H9 (cell line): ENCODE measurements around the gene SP3. TPM values are rescaled to one million over a fixed set of nuclear protein-coding genes. Genes with fewer than 3 reads are reported as not detected.

ENCODE experiments used
- DNase-seq: peaks from one replicate; pipeline ENCODE4 v3.0.0-alpha.2; 2017
- H2AFZ ChIP-seq: one replicate; pipeline ENCODE4 v1.6.1; 2013; ENCODE audit warnings: mild to moderate bottlenecking, low read length, control low read depth, moderate library complexity
- H2AK5ac ChIP-seq: 2 replicates; pipeline ENCODE4 v1.6.1; 2013; ENCODE audit warnings: low read length, control low read depth, mixed read lengths; ENCODE audit not compliant: insufficient read length
- H2BK120ac ChIP-seq: one replicate; pipeline ENCODE4 v1.6.1; 2013; ENCODE audit warnings: low read depth, mild to moderate bottlenecking, low read length, control low read depth, inconsistent platforms; ENCODE audit not compliant: poor library complexity, severe bottlenecking
- H2BK12ac ChIP-seq: 2 replicates; pipeline ENCODE4 v1.6.1; 2013; ENCODE audit warnings: low read length, control low read depth, mixed read lengths, low read depth; ENCODE audit not compliant: insufficient read length
- H2BK15ac ChIP-seq: 2 replicates; pipeline ENCODE4 v1.6.1; 2013; ENCODE audit warnings: low read depth, low read length, control low read depth
- H2BK20ac ChIP-seq: one replicate; pipeline ENCODE4 v1.6.1; 2013; ENCODE audit warnings: low read depth, mild to moderate bottlenecking, low read length, control low read depth, inconsistent platforms; ENCODE audit not compliant: poor library complexity, severe bottlenecking
- H2BK5ac ChIP-seq: 2 replicates; pipeline ENCODE4 v1.6.1; 2013; ENCODE audit warnings: low read length, control low read depth, mixed read lengths; ENCODE audit not compliant: insufficient read length
- H3K14ac ChIP-seq: 2 replicates; pipeline ENCODE4 v1.6.1; 2013; ENCODE audit warnings: low read length, control low read depth; ENCODE audit not compliant: insufficient read depth
- H3K18ac ChIP-seq: 2 replicates; pipeline ENCODE4 v1.6.1; 2013; ENCODE audit warnings: low read depth, mild to moderate bottlenecking, mixed read lengths, low read length, control low read depth; ENCODE audit not compliant: insufficient read length
- H3K23ac ChIP-seq: 2 replicates; pipeline ENCODE4 v1.6.1; 2013; ENCODE audit warnings: low read length, control low read depth, mixed read lengths, low read depth; ENCODE audit not compliant: insufficient read length
- H3K23me2 ChIP-seq: 2 replicates; pipeline ENCODE4 v1.6.1; 2013; ENCODE audit warnings: low read depth, mild to moderate bottlenecking, mixed read lengths, low read length, control low read depth; ENCODE audit not compliant: insufficient read length, poor library complexity, severe bottlenecking
- H3K27ac ChIP-seq: 2 replicates; pipeline ENCODE4 v1.5.1; 2013; ENCODE audit warnings: low read length, control low read depth, mixed read lengths, low read depth; ENCODE audit not compliant: insufficient read length
- H3K27me3 ChIP-seq: 2 replicates; pipeline ENCODE4 v1.6.1; 2013; ENCODE audit warnings: low read length, control low read depth, inconsistent platforms; ENCODE audit not compliant: insufficient read depth
- H3K4ac ChIP-seq: 2 replicates; pipeline ENCODE4 v1.6.1; 2013; ENCODE audit warnings: low read depth, mild to moderate bottlenecking, control low read depth, inconsistent platforms, low read length, moderate library complexity
- H3K4me1 ChIP-seq: 2 replicates; pipeline ENCODE4 v1.6.1; 2013; ENCODE audit warnings: low read length, control low read depth, inconsistent platforms; ENCODE audit not compliant: insufficient read depth
- H3K4me2 ChIP-seq: 2 replicates; pipeline ENCODE4 v1.6.1; 2013; ENCODE audit warnings: low read length, control low read depth, mixed read lengths; ENCODE audit not compliant: insufficient read length, insufficient read depth
- H3K56ac ChIP-seq: 2 replicates; pipeline ENCODE4 v1.6.1; 2013; ENCODE audit warnings: low read depth, mild to moderate bottlenecking, mixed read lengths, low read length, control low read depth; ENCODE audit not compliant: insufficient read length
- H3K79me1 ChIP-seq: 2 replicates; pipeline ENCODE4 v1.6.1; 2013; ENCODE audit warnings: low read depth, mild to moderate bottlenecking, moderate library complexity, low read length, control low read depth, inconsistent platforms; ENCODE audit not compliant: insufficient read depth, poor library complexity, severe bottlenecking
- H3K79me2 ChIP-seq: 2 replicates; pipeline ENCODE4 v1.6.1; 2013; ENCODE audit warnings: low read length, control low read depth, inconsistent platforms; ENCODE audit not compliant: insufficient read depth
- H3K9ac ChIP-seq: 2 replicates; pipeline ENCODE4 v1.6.1; 2013; ENCODE audit warnings: low read length, control low read depth, mixed read lengths; ENCODE audit not compliant: insufficient read length; ENCODE audit errors: extremely low read depth
- H3K9me3 ChIP-seq: one replicate; pipeline ENCODE4 v1.6.1; 2013; ENCODE audit warnings: low read depth, low read length, inconsistent platforms; ENCODE audit not compliant: control insufficient read depth
- H3T11ph ChIP-seq: one replicate; pipeline ENCODE4 v1.6.1; 2013; ENCODE audit warnings: mild to moderate bottlenecking, low read length, control low read depth, inconsistent platforms
- H4K20me1 ChIP-seq: one replicate; pipeline ENCODE4 v1.6.1; 2013; ENCODE audit not compliant: control insufficient read depth, insufficient read length, insufficient read depth
- H4K5ac ChIP-seq: 2 replicates; pipeline ENCODE4 v1.6.1; 2013; ENCODE audit warnings: low read depth, mild to moderate bottlenecking, mixed read lengths, low read length, control low read depth; ENCODE audit not compliant: insufficient read length
- H4K8ac ChIP-seq: replicated peaks from 2 replicates; pipeline ENCODE4 v1.6.1; 2013; ENCODE audit warnings: low read length, control low read depth, mixed read lengths, low read depth; ENCODE audit not compliant: insufficient read length
- H4K91ac ChIP-seq: 2 replicates; pipeline ENCODE4 v1.6.1; 2013; ENCODE audit warnings: low read depth, mild to moderate bottlenecking, moderate library complexity, mixed read lengths, low read length, control low read depth; ENCODE audit not compliant: insufficient read length
- H3K27ac Mint-ChIP-seq, 3 experiments: 2 replicates in 2 of 3; 3 replicates in 1 of 3; pipeline ENCODE4 v1.8.0; 2020 to 2021; ENCODE audit warnings: mixed read lengths in 3 of 3, mild to moderate bottlenecking in 1 of 3, moderate library complexity in 1 of 3
- H3K27me3 Mint-ChIP-seq: 2 replicates; pipeline ENCODE4 v1.8.0; 2021; ENCODE audit warnings: low read depth, mild to moderate bottlenecking, moderate library complexity, mixed read lengths
- H3K36me3 Mint-ChIP-seq, 3 experiments: 2 replicates in 2 of 3; 3 replicates in 1 of 3; pipeline ENCODE4 v1.8.0; 2020 to 2021; ENCODE audit warnings: low read depth in 3 of 3, mixed read lengths in 3 of 3; ENCODE audit not compliant: insufficient read depth in 1 of 3
- H3K4me1 Mint-ChIP-seq, 2 experiments: 2 replicates each; pipeline ENCODE4 v1.8.0; 2020; ENCODE audit warnings: mixed read lengths in 2 of 2
- H3K4me3 Mint-ChIP-seq, 2 experiments: 2 replicates in 1 of 2; 3 replicates in 1 of 2; pipeline ENCODE4 v1.8.0; 2020 to 2021; ENCODE audit warnings: mild to moderate bottlenecking in 2 of 2, mixed read lengths in 2 of 2, moderate library complexity in 1 of 2
- H3K9me3 Mint-ChIP-seq, 2 experiments: 2 replicates in 1 of 2; 3 replicates in 1 of 2; pipeline ENCODE4 v1.8.0; 2020; ENCODE audit warnings: mild to moderate bottlenecking in 2 of 2, mixed read lengths in 2 of 2, moderate library complexity in 1 of 2
- WGBS: extraction: QIAGEN DNeasy Blood & Tissue Kit; methylation state at CpG from one replicate; pipeline ENCODE4 v1.1.7; 2013; ENCODE audit warnings: missing lambda C conversion rate, low lambda C conversion rate, mixed read lengths; ENCODE audit not compliant: insufficient read length; ENCODE audit errors: extremely low coverage; 5-methylcytosine and 5-hydroxymethylcytosine counted together
- total RNA-seq: library from RNA; stranded (reverse); gene quantifications from 2 replicates; pipeline ENCODE4 v1.2.1, GENCODE V29; 2021
- TF ChIP-seq, protein P1 (sequence below): fragments of 200-600 bp; sonication (generic); conservative IDR thresholded peaks from 3 replicates; pipeline ENCODE4 v1.8.0; 2021; ENCODE audit warnings: antibody characterized with exemption, mild to moderate bottlenecking

Gene SP3
- total RNA-seq, 1 experiment from 2014 or later = 86.3 TPM

GRCh38 chr2:173903601-173904394 lies 61.4 kb downstream of the SP3 start:
- Histone ChIP-seq H4K91ac (no peak overlapping the region), H3K79me2 (no peaks in the 10 kb centered on the region), H3K79me1 (no peaks in the 10 kb centered on the region), H3K18ac (no peak overlapping the region), H3K4ac (no peak overlapping the region), H2BK15ac (no peak overlapping the region), H3K23me2 (no peaks in the 10 kb centered on the region), H2AFZ (no peak overlapping the region), H4K20me1 (no peaks in the 10 kb centered on the region), H3K4me1 (no peaks in the 10 kb centered on the region), H3K14ac (no peak overlapping the region), H3K27me3 (no peaks in the 10 kb centered on the region), H2BK20ac (no peak overlapping the region), H2BK5ac (no peak overlapping the region), H2AK5ac (no peak overlapping the region), H4K5ac (no peak overlapping the region), H3K9ac (no peak overlapping the region), H3K9me3 (no peaks in the 10 kb centered on the region), H3K56ac (no peak overlapping the region), H2BK12ac (no peak overlapping the region), H3K23ac (no peak overlapping the region), H3K4me2 (no peak overlapping the region), H3K27ac (no peak overlapping the region), H4K8ac (no peak overlapping the region), H3T11ph (no peak overlapping the region), H2BK120ac (no peak overlapping the region)
- TF ChIP-seq, protein P1, sequence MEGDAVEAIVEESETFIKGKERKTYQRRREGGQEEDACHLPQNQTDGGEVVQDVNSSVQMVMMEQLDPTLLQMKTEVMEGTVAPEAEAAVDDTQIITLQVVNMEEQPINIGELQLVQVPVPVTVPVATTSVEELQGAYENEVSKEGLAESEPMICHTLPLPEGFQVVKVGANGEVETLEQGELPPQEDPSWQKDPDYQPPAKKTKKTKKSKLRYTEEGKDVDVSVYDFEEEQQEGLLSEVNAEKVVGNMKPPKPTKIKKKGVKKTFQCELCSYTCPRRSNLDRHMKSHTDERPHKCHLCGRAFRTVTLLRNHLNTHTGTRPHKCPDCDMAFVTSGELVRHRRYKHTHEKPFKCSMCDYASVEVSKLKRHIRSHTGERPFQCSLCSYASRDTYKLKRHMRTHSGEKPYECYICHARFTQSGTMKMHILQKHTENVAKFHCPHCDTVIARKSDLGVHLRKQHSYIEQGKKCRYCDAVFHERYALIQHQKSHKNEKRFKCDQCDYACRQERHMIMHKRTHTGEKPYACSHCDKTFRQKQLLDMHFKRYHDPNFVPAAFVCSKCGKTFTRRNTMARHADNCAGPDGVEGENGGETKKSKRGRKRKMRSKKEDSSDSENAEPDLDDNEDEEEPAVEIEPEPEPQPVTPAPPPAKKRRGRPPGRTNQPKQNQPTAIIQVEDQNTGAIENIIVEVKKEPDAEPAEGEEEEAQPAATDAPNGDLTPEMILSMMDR = no peak
- H3K27me3 Mint-ChIP-seq = no peaks in the 10 kb centered on the region
- WGBS = no CpG with 5 or more reads among the region's 13 CpGs
- H3K4me3 Mint-ChIP-seq = no peak overlapping the region
- peaks cover 20 to 44% (median 35%) of the 10 kb centered on the region in 3 experiments; a peak in 6 of 7 replicates for H3K36me3 Mint-ChIP-seq
- H3K27ac Mint-ChIP-seq = no peak overlapping the region
- DNase-seq = no peak
- no peaks in the 10 kb centered on the region for H3K4me1 Mint-ChIP-seq
- no peaks in the 10 kb centered on the region for H3K9me3 Mint-ChIP-seq
